NOMO-1 treated with dmso at 0.1 percent for 144 hours (cell line): Measurements from ENCODE around the gene TBC1D32.
"Not testable (repeated sequence)": the region's sequence is repeated elsewhere in the genome, so short reads cannot be mapped to it uniquely, and the experiment has no call there.

Experiments used
- DNase-seq: peaks from one replicate; lab custom pipeline; 2025; ENCODE audit not compliant: unreplicated experiment; lab: John Stamatoyannopoulos, UW

The TBC1D32 gene

DNA sequence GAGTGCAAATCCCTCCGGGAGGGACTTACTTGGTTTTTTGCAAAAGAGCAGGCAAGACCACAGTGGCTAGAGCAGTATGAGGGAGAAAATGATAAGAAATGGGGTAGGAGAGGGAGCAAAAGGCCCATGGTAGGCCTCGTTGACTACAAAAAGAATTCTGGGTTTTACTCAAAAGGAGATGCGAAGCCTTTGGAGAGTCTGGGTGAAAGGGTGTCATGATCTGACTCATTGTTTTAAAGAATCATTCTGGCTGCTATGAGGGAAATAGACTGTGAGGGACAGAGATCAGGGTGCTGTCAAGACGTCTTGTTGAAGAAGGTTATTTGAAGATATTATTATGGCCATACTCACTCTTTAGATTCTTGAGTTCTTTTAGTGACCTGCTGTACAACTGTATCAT lies 13.0 kb downstream of the TBC1D32 start:
- DNase-seq, result no peak

DNA sequence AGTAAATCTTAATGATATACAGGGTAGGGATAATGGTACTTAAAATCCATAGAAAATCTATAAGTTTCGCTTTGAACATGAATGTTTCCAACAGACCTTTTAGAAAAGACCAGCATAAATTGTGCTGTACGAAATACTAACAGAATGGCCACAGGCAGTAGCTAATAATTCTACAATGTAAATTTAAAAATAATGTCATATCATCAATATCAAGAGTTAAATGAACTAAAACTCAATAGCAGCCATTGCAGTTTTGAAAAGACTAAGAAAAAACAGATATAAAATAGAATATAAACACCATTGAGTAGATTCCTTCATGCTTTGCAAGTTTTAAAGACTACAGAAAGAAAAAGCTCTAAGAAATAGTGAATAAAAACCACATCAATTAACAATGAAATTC lies 14.7 kb downstream of the TBC1D32 start:
- no peak for DNase-seq

DNA sequence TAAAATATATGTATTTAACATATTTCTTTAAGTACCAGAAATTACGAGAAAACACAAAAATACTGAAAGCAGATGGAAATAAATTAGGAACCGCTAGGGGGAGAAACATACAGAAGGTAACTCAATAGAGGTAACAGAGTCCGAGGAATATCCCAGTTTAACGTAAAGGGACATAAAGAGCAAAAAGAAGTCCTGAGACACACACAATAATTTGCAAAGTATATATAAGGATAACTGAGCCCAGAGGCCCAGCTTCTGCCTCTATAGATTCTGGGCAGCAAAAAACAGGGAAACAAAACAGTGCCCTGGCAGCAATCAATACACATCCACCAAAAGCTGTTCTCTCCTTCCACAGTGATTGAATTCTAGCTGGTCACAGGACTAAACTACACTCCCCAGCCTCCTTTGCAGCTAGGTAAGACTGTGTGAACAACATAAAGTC lies 15.1 kb downstream of the TBC1D32 start:
- DNase-seq, result no peak

DNA sequence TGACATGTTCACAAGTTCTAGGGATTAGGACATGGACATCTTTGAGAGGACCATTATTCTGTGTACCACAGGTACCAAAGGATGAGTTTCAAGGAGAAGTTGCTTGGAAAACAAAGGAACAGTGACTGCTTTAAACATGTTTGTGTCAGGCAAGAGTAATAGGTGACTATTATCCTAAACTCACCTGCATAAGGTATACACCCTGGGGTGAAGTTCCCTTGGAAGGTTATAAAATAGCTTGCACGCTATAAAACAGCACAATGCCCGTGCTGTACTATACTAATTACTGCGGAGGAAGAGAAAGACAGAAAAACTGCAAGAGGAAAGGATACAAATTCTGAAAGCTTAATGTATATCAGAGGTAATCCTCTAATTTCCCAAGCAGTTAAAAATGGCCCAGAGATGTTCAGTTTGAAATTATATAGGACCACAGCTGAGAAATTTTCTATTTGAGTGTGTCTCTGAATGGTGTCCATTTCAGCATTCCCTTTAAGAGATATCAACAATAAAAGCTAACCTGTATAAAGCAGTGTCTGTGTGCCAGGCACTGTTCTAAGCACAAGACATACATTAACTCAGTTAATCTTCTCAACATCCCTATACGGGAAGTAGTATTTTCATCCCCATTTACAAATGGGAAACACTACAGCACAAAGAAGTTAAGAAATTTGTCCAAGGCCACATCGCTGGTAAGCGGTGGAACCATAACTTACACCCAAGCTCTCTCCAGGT lies 19.7 kb downstream of the TBC1D32 start:
- no peak for DNase-seq

DNA sequence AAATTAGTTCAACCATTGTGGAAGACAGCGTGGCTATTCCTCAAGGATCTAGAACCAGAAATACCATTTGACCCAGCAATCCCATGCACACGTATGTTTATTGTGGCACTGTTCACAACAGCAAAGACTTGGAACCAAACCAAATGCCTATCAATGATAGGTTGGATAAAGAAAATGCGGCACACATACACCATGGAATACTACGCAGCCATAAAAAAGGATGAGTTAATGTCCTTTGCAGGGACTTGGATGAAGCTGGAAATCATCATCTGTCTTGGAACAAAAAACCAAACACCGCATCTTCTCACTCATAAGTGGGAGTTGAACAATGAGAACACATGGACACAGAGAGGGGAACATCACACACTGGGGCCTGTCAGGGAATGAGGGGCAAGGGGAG lies 22.5 kb downstream of the TBC1D32 start:
- DNase-seq, result not testable (repeated sequence)

DNA sequence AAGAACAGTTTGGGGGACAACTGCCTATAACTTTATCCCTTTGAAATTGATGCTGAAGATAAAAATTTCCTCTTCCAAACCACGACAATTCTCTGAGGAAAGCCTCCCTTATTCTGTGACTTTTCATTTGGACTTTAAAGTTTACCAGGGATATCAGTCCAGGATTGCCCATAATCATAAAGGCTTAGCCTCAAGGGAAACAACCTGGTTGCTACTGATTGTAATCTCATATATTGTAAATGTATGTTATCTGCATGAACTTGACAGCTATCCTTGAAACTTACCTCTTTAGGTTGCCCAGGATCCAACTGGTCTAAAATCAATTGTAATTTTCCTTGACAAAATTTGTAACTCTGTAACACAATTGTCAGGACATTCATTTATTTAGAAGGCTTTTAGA lies 23.8 kb downstream of the TBC1D32 start:
- no peak for DNase-seq

DNA sequence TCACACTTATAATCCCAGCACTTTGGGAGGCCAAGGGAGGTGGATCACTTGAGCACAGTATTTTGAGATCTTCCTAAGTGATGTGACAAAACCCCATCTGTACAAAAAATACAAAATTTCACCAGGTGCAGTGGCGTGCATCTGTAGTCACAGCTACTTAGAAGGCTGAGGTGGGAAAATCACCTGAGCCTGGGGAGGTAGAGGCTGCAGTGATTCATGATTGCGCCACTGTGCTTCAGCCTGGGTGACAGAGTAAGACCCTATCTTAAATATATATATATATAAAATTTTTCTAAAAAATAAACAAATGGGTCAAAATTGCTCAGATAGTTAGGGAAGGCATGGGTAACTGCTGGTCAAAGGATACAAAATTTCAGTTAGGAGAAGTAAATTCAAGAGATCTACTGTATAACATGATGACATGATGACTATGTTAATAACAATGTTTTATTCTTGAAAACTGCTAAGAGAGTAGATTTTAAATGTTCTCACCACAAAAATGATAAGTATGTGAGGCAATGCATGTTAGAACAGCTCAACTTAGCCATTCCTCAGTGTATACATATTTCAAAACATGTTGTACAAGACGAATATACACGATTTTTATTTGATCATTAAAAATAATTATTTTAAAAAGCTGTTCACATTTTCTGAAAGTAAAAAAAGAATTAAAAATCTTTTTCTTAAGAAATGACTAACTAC lies 24.4 kb downstream of the TBC1D32 start:
- no peak for DNase-seq

DNA sequence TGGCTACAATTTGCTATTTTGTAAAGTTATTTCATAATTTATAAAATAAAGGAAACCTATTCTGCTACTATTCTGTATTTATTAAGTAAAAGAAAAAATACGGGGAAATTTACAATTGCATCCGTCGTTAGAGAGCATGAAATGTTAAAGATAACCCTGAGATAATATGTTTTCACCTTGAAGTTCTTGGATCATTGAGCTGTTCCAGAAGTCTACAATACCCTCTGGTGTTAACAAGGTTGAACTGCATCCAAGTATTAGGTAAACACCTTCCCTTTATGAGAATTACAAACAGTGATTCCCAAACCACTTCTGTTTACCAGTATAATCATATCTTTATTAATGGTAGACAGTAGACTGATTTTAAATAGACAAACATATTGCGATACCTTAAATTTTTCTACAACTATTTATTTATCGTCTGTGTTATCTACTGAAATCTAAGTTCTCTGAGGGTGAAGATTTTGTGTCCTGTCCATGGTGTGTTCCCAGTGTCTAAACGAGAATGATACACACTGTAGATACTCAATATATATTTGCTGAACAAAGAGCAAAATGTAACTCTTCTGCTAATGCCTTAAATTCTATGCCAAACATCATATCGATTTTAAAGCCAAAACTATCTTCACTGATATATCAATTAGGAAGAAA lies 28.2 kb downstream of the TBC1D32 start:
- DNase-seq, result no peak

DNA sequence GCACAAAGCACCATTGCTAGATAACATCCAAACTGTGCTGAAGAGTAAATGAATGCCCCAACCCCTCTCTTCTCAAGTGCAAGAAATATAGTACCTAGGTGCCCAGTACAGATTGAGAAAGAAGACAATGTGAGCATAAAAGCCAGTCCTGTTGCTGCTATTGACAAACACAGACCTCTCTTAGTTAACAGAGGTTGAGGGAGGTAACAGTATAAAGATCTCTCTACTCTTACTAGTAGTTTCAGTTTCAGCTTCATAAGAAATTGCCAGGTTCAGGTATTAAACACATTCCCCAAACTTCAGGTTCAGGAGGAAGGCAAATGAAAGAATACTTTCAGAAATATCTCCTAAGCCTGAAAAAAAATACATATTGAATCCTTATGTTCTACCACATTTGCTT lies 31.4 kb downstream of the TBC1D32 start:
- DNase-seq, result no peak

DNA sequence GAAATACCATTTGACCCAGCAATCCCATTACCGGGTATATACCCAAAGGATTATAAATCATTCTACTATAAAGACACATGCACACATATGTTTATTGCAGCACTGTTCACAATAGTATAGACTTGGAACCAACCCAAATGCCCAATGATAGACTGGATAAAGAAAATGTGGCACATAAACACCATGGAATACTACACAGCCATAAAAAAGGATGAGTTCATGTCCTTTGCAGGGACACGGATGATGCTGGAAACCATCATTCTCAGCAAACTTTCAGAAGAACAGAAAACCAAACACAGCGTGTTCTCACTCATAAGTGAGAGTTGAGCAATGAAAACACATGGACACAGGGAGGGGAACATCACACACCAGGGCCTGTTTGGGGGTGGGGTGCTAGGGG lies 33.1 kb downstream of the TBC1D32 start:
- DNase-seq, result not testable (repeated sequence)

DNA sequence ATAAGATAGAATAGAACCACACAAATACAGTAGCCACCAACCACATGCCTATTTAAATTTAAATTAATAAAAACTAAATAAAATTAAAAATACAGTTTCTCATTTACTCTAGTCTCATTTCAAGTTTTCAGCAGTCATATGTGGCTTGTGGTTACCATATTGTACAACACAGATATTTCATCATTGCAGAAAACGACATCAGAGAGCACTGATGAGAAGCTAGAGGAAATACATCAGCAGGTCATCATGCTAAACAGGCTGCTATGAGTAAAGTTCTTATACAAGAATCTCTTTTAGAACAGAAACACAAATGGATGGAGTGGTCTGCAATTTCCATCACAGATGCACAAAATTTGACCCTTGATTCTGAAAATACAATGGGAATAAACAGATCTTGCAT lies 36.6 kb downstream of the TBC1D32 start:
- no peak for DNase-seq

DNA sequence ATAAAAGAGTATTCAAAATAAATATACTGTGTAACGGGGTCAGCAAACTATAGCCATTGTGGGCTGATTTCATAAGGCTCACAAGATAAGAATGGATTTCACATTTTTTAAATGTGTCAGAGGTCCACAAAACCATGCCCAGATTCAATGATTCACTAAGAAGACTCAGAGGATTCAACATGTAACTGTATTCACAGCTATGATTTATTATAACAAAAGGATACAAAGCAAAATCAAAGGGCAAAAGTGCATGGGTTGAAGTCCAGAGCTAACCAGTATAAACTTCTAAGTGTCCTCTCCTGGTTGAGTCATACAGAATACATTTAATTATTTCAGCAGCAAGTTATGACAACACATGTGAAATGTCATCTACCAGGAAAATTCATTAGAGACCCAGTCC lies 49.2 kb downstream of the TBC1D32 start:
- DNase-seq, result no peak

DNA sequence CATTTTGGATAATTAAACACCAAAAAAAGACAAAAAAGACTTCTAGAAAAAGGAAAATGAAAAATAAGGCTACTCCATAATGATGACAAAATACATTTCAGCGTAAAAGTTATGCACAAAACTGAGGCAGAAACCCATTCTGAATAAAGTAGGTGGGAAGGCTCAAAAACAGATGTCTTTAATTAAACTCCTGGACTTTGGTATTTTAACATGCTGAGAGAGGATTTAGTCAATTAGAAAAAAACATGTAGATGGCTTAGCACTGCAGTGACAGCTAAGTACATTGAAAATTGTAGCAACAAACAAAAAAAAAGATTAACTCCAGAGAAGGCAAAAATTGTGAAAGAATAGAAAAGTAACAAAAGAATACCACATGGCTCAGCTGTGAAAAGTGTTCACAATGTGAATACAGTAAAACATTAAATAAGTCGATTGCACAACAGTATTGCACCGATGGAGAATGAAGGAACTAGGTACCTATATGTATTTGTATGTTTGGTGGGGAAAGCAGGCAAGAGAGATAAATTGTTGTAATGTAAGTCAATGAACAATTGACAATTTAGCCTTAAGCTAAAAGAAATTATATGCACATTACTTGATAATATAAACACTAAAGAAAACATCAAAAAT lies 59.5 kb downstream of the TBC1D32 start:
- DNase-seq, result no peak

DNA sequence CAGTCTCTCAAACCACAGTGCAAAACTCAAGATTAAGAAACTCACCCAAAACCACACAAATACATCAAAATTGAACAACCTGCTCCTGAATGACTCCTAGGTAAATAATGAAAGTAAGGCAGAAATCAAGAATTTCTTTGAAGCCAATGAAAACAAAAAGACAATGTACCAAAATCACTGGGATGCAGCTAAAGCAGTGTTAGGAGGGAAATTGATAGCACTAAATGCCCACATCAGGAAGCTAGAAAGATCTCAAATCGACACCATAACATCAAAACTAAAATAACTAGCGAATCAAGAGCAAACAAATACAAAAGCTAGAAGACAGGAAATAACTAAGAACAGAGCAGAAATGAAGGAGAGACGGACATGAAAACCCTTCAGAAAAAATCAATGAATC lies 70.5 kb downstream of the TBC1D32 start:
- no peak for DNase-seq

DNA sequence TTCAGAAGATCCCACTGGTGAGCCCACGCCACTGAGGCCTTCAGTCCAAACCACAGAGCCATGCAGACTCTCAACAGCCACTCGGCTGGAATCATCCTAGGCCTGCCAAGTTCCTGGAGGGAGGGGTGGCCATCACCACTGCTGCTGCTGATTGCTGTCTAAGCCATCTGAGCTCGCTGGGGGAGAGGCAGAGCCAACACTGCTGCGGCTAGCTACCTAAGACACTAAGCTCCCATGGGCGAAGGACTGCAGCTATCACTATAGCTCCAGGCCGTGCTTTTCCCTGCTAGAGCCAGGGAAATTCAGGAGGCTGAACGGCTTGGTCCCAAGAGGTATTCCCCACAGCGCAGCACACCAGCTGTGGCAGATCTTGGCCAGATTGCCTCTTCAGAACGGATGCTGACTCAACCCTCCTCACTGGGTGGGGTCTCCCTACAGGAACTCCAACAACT lies 73.6 kb downstream of the TBC1D32 start:
- no peak for DNase-seq

DNA sequence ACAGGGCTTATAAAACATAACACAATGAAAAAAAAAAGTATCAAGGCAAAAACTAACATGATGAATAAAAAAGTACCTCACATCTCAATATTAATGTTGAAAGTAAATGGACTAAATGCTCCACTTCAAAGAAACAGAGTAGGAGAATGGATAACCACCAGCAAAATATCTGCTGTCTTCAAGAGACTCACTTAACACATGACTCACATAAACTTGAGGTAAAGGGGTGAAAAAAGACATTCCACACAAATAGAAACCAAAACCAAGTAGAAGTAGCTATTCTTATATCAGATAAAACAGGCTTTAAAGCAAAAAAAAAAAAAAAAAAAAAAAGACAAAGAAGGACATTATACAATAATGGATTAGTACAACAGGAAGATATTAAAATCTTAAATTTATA lies 86.9 kb downstream of the TBC1D32 start:
- no peak for DNase-seq

DNA sequence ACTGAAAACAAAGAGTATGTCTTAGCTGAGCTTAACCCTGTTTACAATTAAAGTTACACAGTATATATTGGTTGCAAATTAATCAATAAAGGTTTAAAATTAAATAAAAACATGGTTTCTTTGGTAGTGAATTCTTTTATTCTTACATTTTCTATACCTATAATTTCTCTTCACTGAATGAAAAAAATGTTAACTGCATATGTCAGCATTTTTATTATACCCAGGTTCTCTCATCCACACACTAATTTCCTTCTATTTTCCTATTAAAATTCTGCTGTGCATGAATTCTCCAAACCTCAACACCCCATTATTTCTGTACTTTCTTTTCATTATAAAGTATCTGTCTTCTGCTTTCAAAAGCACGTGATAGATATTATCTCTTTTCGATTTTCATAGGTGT lies 91.9 kb downstream of the TBC1D32 start:
- no peak for DNase-seq

DNA sequence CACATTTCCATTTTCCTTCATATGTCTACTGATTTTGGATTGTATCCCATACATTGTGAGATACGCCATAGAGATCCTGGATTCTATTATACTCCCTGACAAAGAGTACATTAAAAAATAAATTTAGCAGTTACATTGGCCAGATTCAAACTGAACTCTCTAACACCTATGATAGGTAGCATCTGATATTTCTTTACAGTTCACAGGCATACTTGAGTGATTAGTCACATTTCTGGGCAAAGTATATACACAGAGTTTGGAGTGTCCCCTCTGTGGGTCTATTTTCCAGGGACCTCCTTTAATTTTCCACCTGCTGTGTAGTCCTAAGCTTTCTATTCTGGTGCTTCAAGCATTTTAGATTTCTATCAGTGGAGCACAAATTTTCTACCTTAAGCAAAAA lies 96.4 kb downstream of the TBC1D32 start:
- no peak for DNase-seq

DNA sequence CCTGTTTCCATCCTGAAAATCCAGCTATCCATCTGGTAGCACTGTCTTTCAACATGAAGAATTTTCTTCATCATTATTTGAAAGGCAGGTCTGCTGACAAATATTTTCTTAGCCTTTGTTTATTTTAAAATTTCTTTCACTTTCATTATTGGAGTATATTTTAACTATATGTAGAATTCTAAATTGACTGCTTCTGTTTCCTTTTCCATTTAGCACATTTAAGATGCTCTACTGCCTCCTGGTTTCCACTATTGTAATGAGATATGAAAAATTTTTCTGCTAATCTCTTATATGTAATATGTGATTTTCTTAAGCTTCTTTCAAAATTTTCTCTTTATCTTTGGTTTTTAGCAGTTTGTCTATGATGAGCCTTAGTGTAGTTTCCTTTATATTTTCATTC lies 97.3 kb downstream of the TBC1D32 start:
- no peak for DNase-seq

DNA sequence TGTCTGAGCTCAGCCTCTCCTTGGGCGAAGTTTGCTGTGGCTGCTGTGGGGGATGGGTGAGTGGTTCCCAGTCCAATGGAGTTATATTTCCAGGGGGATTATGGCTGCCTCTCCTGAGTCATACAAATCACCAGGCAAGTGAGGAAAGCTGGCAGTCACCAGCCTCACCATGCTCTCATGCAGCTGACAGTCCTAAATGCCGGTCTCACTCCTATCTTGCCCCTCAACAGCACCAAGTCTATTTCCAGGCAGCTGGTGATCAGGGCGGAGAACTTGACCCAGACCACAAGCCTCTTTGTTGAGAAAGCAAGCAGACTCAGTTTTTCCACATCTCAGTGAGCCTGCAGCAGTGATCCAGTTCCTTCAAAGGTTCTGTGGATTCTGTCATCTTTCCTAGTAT lies 98.9 kb downstream of the TBC1D32 start:
- no peak for DNase-seq

DNA sequence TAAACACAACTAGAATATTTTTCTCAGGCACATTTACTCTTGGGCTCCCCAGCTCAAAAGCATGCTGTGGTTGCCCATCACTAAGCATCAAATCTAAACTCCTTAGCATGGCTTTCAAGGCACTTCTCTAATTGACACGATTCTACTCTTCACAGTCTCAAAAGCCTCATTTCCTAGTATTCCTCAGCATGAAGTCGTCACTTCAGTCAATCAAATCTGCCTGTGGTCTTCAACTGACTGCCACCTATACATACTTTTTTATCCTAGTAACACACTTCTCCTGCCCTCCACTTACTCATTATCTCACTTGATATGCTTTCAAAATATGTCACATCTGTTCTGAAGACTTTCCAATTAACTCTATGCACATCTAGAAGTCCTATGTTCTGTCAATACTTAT lies 110.3 kb downstream of the TBC1D32 start:
- no peak for DNase-seq

DNA sequence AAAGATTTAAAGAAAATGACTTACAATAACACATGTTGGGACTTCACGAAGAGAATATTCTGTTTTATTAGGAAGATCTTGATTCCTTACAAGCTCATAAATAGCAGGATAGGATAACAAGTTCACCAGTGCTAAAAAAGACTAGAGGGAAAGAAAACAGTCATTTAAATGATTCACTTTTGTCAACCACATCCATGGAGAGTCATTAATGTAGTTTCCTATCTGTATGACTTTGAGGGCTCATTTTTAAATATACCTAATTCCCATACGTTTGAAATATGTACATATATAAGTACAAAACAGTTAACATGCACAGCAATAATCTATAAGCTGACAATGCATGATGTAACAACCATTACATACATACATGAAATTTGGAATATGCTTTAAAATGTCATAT lies 111.1 kb downstream of the TBC1D32 start:
- DNase-seq, result no peak
